ENCODE data around the gene VPS37C.

The VPS37C gene

GRCh38 chr11:61152816-61153592 lies 8.2 kb downstream of the VPS37C start:
- no peak for DNase-seq

- DNase-seq: no peak
Observed at GRCh38 chr11:61151545-61152252, 9.5 kb downstream of the VPS37C start.

GRCh38 chr11:61150706-61151544 lies 10.3 kb downstream of the VPS37C start:
- no peak for DNase-seq

- no peak for DNase-seq
Observed at GRCh38 chr11:61149624-61150615, 11.3 kb downstream of the VPS37C start.

GRCh38 chr11:61147791-61148620 lies 13.2 kb downstream of the VPS37C start:
- no peak for DNase-seq

- no peak for DNase-seq
Observed at GRCh38 chr11:61147271-61147670, 14.0 kb downstream of the VPS37C start.

- DNase-seq: no peak
Observed at GRCh38 chr11:61146416-61146815, 14.8 kb downstream of the VPS37C start.

GRCh38 chr11:61145228-61146005 lies 15.8 kb downstream of the VPS37C start:
- no peak for DNase-seq

GRCh38 chr11:61144511-61145179 lies 16.6 kb downstream of the VPS37C start:
- no peak for DNase-seq

GRCh38 chr11:61142424-61142823 lies 18.8 kb downstream of the VPS37C start:
- no peak for DNase-seq

GRCh38 chr11:61141601-61142028 lies 19.6 kb downstream of the VPS37C start:
- DNase-seq: peak; percentile 80 to 87

- DNase-seq: no peak
Observed at GRCh38 chr11:61140416-61140815, 20.8 kb downstream of the VPS37C start.

GRCh38 chr11:61139387-61139786 lies 21.8 kb downstream of the VPS37C start:
- DNase-seq: no peak

- DNase-seq: no peak
Observed at GRCh38 chr11:61138935-61139334, 22.3 kb downstream of the VPS37C start.

GRCh38 chr11:61134801-61135257 lies 26.4 kb downstream of the VPS37C start:
- DNase-seq: no peak

- DNase-seq: no peak
Observed at GRCh38 chr11:61133956-61134662, 27.1 kb downstream of the VPS37C start.

GRCh38 chr11:61133145-61133544 lies 28.1 kb downstream of the VPS37C start:
- no peak for DNase-seq

- no peak for DNase-seq
Observed at GRCh38 chr11:61132646-61133045, 28.6 kb downstream of the VPS37C start.

- no peak for DNase-seq
Observed at GRCh38 chr11:61131998-61132555, 29.1 kb downstream of the VPS37C start.
